Glutamatergic neuron (in vitro differentiated cells): Measurements from ENCODE around the gene ATP2A3. TPM values are rescaled to one million over a fixed set of nuclear protein-coding genes. Genes with fewer than 3 reads are reported as not detected.

Source experiments
- DNase-seq: peaks from one replicate; pipeline ENCODE4 v3.0.0; 2022
- H3K27ac Mint-ChIP-seq: one replicate; pipeline ENCODE4 v1.8.0; 2020; ENCODE audit warnings: mild to moderate bottlenecking, mixed read lengths, inconsistent platforms; ENCODE audit not compliant: unreplicated experiment
- H3K27me3 Mint-ChIP-seq: one replicate; pipeline ENCODE4 v1.8.0; 2020; ENCODE audit warnings: mild to moderate bottlenecking, moderate library complexity, mixed read lengths, inconsistent platforms; ENCODE audit not compliant: unreplicated experiment
- H3K36me3 Mint-ChIP-seq: one replicate; pipeline ENCODE4 v1.8.0; 2020; ENCODE audit warnings: mild to moderate bottlenecking, mixed read lengths, inconsistent platforms; ENCODE audit not compliant: unreplicated experiment
- H3K4me1 Mint-ChIP-seq: one replicate; pipeline ENCODE4 v1.8.0; 2020; ENCODE audit warnings: mild to moderate bottlenecking, low read depth, mixed read lengths, inconsistent platforms; ENCODE audit not compliant: unreplicated experiment
- H3K4me3 Mint-ChIP-seq: one replicate; pipeline ENCODE4 v1.8.0; 2020; ENCODE audit warnings: mild to moderate bottlenecking, mixed read lengths, inconsistent platforms; ENCODE audit not compliant: unreplicated experiment
- H3K9me3 Mint-ChIP-seq: one replicate; pipeline ENCODE4 v1.8.0; 2020; ENCODE audit warnings: mild to moderate bottlenecking, moderate library complexity, mixed read lengths, inconsistent platforms; ENCODE audit not compliant: unreplicated experiment
- total RNA-seq: library from RNA; stranded (reverse); fragmentation: NEBNext Ultra II Directional; extraction: Animal tissue kit (Norgen Biotek cat#: 25700); gene quantifications from one replicate; pipeline ENCODE4 v1.2.1, GENCODE V29; 2021; ENCODE audit not compliant: unreplicated experiment
- TF ChIP-seq, protein P1 (sequence below): fragments of 200-600 bp; sonication (generic); IDR thresholded peaks from one replicate; pipeline ENCODE4 v1.5.0; 2021; ENCODE audit not compliant: partially characterized antibody, unreplicated experiment

Gene ATP2A3
- total RNA-seq, 1 donor from 2014 or later = 97.8 TPM

DNA sequence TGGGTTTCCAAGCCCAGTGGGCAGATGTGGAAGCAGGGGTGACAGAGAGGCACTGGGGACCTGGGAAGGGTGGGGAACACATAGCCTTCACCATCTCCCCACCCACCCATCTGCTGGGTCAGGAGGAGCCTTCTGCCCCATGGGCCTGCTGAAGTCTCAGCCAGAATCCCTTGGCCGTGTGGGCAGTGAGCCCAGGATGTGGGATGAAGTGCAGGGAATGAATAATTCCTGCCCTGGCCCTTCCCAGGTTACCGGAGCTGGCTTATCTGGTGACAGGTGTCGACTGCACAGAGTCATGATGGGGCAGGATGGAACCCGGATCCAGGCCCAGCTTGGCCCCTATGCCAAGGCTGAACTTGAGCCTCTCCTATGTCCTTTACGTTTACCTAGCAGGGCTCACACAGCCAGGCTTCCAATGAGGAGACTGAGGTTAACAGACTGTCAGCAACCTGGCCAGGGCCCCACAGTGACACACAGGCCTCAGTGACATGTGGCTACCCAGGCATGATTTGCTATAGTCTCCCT lies 17.5 kb downstream of the ATP2A3 start:
- H3K9me3 Mint-ChIP-seq = peaks cover 8% of the 10 kb centered on the region
- TF ChIP-seq, protein P1, sequence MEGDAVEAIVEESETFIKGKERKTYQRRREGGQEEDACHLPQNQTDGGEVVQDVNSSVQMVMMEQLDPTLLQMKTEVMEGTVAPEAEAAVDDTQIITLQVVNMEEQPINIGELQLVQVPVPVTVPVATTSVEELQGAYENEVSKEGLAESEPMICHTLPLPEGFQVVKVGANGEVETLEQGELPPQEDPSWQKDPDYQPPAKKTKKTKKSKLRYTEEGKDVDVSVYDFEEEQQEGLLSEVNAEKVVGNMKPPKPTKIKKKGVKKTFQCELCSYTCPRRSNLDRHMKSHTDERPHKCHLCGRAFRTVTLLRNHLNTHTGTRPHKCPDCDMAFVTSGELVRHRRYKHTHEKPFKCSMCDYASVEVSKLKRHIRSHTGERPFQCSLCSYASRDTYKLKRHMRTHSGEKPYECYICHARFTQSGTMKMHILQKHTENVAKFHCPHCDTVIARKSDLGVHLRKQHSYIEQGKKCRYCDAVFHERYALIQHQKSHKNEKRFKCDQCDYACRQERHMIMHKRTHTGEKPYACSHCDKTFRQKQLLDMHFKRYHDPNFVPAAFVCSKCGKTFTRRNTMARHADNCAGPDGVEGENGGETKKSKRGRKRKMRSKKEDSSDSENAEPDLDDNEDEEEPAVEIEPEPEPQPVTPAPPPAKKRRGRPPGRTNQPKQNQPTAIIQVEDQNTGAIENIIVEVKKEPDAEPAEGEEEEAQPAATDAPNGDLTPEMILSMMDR = no peak
- DNase-seq = no peak
- H3K27ac Mint-ChIP-seq = no peak overlapping the region
- H3K4me1 Mint-ChIP-seq = peaks cover 22% of the 10 kb centered on the region
- H3K4me3 Mint-ChIP-seq = no peak overlapping the region
- H3K27me3 Mint-ChIP-seq = peaks cover 8% of the 10 kb centered on the region
- no peaks in the 10 kb centered on the region for H3K36me3 Mint-ChIP-seq

DNA sequence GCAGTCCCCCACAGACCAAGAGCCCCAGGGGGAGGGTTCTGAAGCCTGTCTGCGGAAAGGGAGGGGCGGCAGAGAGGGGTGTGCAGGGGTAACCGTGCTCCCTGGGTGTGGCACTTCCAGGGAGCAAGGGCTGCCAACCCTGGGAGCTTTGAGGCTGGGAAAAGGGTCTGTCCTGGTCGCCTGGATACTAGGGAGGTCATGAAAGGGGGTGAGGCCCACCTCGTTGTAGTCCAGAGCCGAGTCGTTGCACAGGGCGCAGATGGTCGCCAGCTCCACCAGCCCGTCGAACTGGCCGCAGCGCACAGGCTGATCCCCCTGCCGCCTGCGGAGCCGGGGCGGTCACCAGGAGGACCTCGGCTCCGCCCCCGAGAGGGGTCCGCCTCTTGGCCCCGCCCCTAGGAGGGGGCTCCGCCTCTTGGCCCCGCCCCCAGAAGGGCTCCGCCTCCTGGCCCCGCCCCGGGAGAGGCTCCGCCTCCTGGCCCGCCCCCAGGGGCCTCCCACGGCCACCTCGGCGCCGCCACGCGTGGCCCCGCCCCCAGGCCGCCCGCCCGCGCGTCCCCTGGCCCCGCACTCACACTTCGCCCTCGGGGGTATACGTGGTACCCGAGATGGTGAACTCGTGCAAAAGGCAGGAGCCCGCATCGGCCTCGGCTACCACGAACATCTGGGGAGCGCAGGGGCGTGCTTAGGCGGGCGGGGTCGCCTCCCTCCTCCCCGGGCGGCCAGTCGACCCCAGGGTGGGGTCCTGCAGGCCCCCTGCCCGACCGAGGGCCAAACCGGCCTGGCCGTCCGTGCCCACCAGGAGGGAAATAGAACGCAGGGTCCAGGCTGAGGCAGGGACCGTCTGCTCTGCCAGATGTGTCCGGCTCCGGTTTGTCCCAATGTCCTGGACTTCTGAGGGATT lies 19.5 kb downstream of the ATP2A3 start:
- TF ChIP-seq, protein P1 = no peak
- H3K27me3 Mint-ChIP-seq = peaks cover 8% of the 10 kb centered on the region
- peak overlapping the region; percentile 97 for H3K27ac Mint-ChIP-seq
- H3K4me3 Mint-ChIP-seq = peak overlapping the region; percentile 97
- H3K4me1 Mint-ChIP-seq = peaks cover 22% of the 10 kb centered on the region
- DNase-seq = peak; percentile 89
- H3K36me3 Mint-ChIP-seq = peaks cover 5% of the 10 kb centered on the region
- H3K9me3 Mint-ChIP-seq = peaks cover 8% of the 10 kb centered on the region

DNA sequence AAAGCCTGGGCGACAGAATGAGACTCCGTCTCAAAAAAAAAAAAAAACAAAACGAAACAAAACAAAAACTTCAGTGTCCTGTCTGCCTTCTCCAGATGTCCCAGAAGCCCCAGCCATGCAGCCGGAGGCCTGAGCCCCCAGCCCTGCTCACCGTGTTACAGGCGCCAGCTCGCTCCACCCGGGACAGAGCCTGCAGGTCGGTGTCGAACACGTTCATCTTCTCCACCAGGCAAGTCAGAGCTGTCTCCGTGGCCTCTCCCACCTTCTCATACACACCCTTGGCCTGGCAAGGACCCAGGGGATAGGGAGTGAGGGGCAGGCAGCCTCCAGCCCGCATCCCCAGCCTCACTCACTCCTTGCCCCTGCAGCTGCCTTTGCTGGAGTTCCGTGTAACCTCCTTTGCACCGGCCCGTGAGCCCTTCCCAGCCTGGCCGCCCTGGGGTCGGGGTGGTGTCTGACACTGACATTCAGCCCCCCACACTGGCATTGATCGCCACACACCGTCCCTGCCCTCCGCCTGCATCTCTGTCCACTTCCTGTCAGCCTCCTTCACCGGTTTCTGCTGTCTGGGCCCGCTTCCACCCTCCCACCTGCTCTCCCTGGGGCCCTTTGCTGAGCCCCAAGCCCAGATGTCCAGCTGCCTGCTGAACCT lies 20.9 kb downstream of the ATP2A3 start:
- peak; percentile 59 for DNase-seq
- peaks cover 7% of the 10 kb centered on the region for H3K36me3 Mint-ChIP-seq
- peaks cover 22% of the 10 kb centered on the region for H3K4me1 Mint-ChIP-seq
- H3K27me3 Mint-ChIP-seq = peaks cover 11% of the 10 kb centered on the region
- H3K9me3 Mint-ChIP-seq = peaks cover 6% of the 10 kb centered on the region
- peak overlapping the region; percentile 97 for H3K27ac Mint-ChIP-seq
- peak overlapping the region; percentile 97 for H3K4me3 Mint-ChIP-seq
- TF ChIP-seq, protein P1 = no peak

DNA sequence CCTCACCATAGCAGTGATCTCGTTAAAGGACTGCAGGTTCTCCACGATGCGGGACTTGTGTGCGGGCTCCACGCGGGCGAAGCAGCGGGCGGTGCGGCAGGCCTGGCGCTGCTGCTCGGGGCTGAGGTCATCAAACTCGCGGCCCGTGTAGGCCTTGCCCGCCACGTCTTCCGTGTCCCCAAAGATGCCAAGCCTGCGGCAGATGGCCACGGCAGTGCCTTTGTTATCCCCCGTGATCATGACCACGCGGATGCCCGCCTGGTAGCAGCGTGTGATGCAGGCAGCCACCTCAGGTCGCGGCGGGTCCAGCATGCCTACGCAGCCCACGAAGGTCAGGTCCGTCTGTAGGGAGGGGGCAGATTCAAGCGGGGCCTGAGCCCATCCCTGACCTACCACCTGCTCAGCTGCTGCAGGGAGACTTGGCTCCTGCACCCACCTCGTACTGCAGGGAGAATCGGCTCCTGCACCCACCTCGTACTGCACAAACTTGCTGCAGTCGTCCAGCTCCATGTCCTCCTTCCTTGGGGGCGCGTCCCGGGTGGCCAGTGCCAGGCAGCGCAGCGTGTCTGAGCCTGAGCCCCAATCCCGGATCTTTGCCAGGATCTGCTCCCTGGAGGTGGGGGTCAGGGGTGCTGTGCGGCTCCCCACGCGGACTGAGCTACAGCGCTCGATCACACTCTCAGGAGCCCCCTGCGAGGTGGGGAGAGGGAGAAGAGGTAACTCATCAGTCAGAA lies 23.1 kb downstream of the ATP2A3 start:
- Mint-ChIP-seq H3K4me1 (peaks cover 23% of the 10 kb centered on the region), H3K9me3 (peaks cover 10% of the 10 kb centered on the region), H3K4me3 (peak overlapping the region; percentile 46), H3K27ac (no peak overlapping the region), H3K27me3 (peaks cover 15% of the 10 kb centered on the region), H3K36me3 (peaks cover 13% of the 10 kb centered on the region)
- DNase-seq = no peak
- TF ChIP-seq, protein P1 = no peak
